Superior temporal gyrus (tissue), 1 donor: ENCODE measurements around the gene TRIM45.

ENCODE experiments used
- DNase-seq: peaks from one replicate; pipeline ENCODE4 v3.0.0-alpha.2; 2016; ENCODE audit errors: extremely low spot score

Gene TRIM45

DNA sequence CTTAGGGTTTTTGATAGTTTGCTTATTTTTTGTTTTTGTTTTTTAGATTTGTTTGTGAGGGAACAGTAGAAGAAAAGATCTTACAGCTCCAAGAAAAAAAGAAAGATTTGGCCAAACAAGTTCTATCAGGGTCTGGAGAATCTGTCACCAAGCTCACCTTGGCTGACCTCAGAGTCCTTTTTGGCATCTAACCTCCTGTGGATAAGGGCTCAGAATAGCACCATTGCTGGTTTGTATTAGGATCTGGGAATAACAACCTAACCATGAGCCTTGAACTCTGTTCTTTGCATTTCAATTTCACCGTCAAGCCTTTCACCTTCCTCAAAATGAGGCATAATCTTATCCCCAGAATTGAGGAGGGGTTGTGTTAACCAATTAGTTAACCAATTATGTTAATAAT lies 20.2 kb downstream of the TRIM45 start:
- DNase-seq, result no peak

DNA sequence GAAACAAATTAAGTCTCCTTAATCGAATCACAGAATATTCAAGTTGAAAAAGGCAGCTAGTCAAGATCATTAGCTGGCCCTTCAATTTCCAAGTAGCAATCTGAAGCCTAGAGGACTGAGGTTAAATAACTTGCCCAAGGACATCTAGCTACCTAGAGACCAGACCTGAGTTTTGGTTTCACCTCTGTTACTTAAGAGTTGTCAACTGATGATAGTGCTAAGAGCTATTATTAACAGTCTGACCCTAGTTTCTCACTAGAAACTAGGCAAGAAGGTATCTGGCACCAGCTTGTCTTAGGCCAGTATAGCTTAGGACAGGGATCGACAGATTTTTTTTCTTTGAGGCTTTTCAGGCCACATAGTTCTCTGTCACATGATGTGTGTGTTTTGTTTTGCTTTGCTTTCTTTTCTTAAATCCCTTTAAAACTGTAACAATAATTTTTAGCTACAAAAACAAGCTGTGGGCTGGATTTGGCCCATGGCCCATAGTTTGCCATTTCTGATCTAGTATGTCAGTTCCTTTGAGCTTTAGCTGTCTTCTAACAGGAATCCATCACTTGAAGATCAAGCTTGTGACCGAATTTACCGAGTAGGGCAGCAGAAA lies 23.2 kb downstream of the TRIM45 start:
- no peak for DNase-seq

- DNase-seq, result peak; percentile 58
These were observed 24.1 kb downstream of the TRIM45 start for GRCh38 chr1:117097443-117097842.

DNA sequence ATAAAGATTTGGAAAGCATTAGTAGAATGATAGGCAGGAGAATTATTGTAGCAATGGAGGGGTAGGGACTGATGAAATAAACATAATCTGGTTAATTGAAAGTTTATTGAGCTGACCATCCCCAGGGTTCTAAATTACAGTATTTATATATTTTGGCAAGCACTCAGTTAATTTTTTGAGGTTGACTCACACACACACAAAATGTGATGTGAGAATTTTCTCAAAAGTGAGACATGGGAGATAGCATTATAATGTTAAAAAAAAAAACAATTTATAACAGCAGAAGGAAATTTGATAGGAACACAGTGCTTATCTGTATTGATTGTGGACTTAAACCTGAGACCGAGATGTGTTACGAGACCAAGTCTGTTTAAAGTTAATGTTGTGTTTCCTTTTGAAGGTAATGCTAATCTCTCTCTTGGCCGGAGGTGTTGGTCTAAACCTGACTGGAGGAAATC lies 24.6 kb downstream of the TRIM45 start:
- no peak for DNase-seq

GRCh38 chr1:117094841-117095604 lies 26.5 kb downstream of the TRIM45 start:
- no peak for DNase-seq

DNA sequence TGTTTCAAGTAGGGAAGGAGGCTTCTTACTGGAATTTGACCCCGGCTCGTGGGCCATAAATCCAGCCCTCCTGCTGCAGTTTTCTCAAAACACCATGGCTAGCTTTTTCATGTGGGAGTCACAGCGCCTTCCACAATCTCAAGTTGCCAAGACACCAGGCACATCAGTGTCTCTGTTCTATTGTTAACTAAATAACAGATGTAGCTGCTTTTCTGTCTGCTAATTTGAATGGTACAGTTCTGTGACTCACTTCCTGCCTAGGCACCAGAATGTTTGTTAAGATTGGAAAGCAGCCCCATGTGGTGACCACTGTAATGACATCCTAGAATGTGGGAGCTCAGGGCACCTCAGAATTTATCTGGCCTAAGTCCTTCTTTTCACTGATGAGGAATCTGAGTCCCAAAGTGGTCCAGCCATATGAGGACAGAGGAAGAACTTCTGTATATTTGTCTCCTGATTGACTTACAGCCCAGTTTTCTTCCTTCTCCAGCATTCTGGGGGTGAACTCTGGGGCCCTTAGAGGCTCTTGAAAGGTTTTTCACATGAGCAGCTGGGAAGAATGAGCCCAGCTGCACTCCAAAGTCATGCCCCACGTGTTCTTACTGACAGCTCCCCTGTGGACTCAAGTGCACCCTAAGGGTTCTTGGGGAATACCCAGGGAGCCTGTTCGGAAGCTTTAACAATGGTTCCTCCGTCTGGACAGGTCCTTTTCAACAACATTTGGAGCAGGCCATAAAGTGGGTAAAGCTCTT lies 27.5 kb downstream of the TRIM45 start:
- peak; percentile 70 for DNase-seq

DNA sequence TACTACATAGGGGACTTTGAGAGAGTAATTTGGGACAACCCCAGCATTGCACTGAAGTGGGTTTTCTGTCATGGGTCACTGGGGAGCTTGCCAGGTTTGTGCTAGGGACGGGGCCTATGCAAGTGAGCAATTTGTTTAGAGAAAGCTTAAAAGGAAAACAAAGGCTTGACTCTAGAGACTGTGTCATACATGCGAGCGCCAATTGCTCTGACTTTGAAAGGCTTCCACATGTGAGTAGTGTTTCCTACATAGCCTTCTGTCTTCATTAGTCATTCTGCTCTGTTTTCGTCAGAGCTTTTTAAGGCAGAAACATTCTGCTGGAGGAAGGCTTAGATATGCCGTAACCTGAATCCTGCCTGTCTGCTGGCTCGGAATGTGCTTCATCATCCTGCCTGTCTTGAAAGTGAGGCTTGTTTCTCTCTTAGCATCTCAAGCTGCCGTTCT lies 28.4 kb downstream of the TRIM45 start:
- DNase-seq, result peak; percentile 78

DNA sequence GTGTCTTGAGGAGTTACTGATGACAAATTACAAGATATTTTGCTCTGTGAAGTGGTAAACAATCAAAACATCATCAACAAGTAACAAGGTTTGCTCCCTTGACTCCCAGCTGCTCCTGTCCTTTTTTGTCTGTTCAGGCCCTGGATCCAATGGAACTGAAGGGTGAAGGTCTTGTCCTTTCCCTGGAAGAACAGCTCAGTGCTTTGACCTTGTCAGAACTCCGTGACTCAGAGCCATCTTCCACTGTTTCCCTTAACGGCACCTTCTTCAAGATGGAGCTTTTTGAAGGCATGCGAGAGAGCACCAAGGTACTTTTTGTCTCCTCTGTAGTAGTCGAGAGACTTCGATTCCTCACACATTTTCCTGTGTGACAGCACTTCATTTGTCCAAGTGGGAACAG lies 29.0 kb downstream of the TRIM45 start:
- no peak for DNase-seq

DNA sequence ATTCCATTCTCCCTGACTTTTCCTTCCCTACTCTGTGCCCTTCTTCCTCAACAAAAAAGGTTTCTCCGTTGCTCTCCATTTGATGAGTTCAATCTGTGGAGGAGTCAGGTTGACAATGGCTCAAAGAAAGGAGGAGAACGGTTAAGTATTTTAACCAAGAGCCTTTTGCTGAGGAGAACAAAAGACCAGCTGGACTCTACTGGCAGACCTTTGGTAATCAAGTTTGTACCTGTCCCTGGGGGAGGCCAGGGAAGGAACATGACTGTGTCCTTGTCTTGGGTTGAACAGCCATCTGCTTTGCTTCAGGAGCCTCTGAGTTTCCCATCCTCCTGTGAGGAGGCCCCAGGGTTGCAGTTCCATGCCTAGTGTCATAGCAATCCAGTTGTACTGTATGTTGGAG lies 31.6 kb downstream of the TRIM45 start:
- DNase-seq, result no peak

DNA sequence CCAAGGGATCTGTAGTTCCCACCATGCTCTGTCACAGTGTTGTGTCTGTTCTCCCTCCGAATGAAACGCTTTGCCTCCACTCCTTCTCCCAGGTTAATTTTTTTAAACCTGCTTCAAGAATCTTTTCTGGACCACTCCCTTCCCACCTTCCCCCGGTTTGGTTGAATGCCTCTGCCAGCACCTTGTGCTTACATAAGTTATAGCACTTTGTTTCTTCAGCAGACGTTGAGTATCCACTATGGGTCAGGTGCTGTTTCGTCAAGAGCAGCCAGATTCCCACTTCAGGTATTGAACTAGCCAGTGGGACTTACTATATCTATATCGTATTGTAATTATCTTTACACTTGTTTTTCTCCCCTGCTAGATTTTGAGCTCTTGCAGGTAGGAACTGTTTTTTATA lies 33.9 kb downstream of the TRIM45 start:
- no peak for DNase-seq

GRCh38 chr1:117084231-117084630 lies 37.3 kb downstream of the TRIM45 start:
- no peak for DNase-seq

DNA sequence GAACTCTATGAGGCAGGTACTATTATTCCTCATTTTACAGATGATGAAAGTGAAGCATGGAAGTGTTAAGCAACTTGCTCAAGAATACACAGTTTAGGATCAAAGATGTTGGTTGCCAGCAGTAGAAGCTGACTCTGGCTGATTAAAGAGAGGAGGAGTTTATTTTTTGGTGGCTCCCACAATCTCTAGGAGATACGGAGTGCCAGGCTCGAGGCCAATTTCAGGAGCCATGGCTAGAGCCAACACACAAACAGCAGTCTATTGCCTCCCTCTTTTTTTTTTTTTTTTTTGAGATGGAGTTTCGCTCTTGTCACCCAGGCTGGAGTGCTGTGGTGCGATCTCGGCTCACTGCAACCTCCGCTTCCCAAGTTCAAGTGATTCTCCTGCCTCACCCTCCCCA lies 41.8 kb downstream of the TRIM45 start:
- no peak for DNase-seq

DNA sequence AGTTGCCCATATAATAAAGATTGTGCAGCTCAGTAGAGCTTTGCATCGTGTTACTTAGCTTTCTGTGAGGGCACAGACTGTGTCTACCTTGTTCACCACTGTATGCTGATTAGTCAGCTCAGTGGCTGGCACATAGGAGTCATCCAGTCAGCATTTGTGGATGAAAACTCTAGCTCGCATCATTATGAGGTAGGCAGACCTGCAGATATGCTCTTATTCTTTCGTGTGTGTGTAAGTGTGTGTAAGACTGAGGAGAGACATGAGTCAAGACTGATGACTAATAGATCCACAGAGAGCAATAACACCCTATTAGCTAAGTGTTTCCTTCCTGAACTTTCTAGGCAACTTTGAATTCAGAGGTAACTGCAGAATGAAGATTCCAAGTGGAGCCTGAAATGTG lies 44.3 kb downstream of the TRIM45 start:
- DNase-seq, result no peak

- no peak for DNase-seq
These were observed 44.9 kb downstream of the TRIM45 start for GRCh38 chr1:117076648-117077047.

DNA sequence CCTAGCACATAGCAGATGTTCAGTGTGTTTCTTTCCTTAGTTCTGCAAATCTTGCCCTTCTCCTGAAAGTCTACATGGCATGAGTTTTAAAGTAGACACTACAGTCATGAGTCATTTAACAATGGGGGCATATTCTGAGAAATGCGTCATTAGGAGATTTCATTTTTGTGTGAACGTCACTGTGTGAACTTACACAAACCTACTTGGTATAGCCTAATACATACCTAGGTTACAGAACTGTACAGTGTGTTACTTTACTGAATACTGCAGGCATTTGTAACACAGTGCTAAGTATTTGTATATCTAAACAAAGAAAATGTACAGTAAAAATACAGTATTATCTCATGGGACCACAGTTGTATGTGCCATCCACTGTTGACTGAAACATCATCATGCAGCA lies 51.4 kb downstream of the TRIM45 start:
- DNase-seq, result no peak

DNA sequence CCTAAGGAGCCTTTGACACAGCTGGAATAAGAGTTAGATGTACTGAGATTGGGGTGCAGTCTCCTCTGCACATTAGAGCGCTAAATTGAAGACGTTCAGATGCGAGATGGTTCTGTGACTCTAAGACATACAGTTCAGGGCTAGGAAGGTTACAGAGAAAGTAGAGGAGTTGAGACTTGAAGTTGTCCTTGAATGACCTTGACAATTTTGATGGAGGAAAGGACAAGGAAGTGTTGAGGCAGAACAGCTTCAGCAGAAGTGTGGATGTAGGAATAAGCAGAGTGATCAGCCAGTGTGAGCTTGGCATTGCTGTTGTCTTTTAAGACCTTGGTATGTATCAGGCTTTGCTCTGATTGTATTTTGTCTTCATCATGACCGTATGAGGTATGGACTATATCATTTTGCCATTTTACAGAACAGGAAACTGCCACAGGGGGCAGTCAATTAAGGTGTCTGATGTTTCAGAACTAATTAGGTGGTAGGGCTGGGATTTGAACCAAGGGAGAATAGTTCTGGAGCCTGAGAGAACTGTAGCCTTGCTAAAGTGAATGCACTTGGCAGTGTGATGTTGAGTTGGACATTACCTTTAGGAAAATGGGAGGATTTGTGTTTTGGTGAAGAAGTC lies 52.2 kb downstream of the TRIM45 start:
- no peak for DNase-seq

DNA sequence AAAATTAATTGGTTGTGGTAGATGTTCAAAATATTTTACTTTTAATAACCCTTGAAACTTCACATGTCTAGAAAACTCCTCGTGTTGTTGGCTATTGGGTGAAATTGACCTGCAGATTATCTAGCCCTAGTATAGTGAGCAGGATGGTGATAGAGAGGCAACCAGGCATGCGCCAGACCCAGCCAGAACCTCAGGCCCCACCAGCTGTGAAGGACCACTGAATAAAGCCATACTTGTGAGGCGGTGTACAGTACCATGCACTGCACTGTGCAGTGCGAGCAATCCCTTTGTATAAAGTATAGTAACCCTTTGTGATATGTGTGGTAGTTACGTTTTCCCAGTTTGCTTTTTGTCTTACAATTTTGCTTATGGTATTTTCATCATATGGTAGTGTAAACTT lies 53.0 kb downstream of the TRIM45 start:
- no peak for DNase-seq

GRCh38 chr1:117067533-117068370 lies 53.8 kb downstream of the TRIM45 start:
- peak; percentile 88 for DNase-seq

- no peak for DNase-seq
These were observed 55.2 kb downstream of the TRIM45 start for GRCh38 chr1:117066367-117066766.

DNA sequence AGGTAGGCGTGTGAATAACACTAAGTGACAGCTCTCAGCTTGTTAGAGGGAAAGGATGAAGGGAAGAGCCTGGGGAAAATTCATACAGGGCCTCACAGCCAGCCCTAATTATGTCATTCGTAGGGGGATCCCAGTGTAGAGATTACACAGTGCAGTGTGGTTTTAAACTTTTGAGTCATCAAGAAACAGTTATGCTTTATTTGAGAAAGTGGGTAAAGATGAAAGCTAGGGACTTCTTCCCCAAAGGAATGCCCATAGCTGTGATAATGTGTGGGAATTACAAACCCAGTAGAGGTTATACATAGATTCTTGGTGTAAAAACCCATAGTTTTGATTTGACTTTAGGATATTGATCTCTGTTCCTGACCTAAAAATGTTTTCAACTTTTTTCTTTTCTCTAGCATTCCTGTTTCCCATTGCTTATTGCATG lies 59.5 kb downstream of the TRIM45 start:
- DNase-seq, result no peak
